Activated gamma-delta T cell treated with anti-CD3 and anti-CD28 coated beads, Interleukin-2, amount 50 U/mL, for 16 hours (primary cell): ENCODE measurements around the gene ARFGEF2.
A peak's percentile ranks its signal among the peaks of the same experiment; 100 is the strongest.
"Not testable (repeated sequence)": the region's sequence is repeated elsewhere in the genome, so short reads cannot be mapped to it uniquely, and the experiment has no call there.

ENCODE experiments used
- DNase-seq: peaks from one replicate; pipeline ENCODE4 v3.0.0-alpha.2; 2020; ENCODE audit warnings: low read depth

ARFGEF2 gene

DNA sequence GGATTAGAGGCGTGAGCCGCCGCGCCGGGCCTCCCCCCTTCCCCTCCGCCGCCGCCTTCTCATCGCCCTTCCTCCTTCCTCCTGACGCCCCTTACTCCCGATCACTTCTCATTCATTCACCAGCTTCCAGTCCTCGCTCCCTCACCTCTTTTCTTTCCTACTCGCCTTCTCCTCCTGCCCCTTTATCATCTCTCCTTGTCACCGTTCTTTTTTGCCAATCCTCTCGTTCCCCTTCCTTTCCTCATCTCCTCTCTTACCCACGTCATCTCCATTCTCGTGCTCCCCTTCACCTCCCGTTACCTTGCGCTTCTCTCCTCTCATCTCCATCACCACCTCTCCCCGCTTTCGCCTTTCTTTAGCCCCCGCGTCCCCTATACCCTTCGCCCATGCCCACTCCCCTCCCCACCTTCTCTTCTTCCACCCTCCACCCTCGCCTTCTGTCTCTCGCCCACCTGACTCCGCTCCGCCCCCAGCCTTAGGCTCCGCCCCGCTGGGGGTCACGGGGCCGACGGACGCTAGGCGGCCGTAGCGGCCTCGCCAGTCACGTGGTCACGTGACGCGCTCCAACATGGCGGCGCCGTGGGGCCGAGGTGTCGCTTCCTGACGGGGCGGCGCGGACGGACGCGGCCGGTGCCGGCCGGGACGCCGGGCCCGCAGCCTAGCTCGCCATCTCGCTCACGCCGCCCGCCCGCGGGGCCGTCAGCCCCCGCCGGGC, at the start of gene ARFGEF2:
ARFGEF2 (plus strand) TSS at position 544 of the 715 bp plus-strand sequence. CDS start 179 bp downstream, outside the sequence.
- peak; percentile 85 for DNase-seq

DNA sequence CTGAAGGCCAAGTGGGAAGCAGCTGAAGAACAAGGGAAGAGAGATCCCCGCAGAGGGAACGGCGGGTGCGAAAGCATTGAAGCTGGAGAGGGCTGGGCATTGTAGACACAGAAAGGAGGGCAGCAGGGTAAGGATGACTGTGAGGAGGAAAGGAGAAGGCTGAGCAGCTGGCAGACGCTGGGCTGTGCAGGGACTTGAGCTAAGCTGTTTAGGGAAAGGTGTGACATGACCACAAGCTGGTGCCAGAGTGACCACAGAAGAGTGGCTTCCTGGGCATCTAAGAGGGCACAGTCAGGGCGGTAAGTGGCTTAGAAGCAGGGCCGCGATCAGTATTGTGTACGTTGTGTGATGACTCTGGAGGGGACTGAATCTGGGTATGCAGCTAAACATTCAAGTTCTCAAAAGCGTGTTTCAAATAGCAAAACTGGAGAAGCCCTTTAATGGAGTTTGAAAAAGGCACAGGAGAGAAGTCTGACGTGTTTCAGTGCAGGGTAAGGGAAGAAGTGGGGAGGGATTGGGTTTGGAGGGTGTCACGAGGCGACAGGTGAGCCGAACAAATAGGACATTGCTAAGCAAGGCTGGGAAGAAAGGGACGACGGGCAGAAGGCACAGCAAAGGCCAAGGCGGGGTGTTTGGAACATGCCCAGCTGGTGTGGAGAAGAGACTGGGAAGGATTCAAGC, 46.1 kb upstream of the ARFGEF2 start:
- DNase-seq, result no peak

DNA sequence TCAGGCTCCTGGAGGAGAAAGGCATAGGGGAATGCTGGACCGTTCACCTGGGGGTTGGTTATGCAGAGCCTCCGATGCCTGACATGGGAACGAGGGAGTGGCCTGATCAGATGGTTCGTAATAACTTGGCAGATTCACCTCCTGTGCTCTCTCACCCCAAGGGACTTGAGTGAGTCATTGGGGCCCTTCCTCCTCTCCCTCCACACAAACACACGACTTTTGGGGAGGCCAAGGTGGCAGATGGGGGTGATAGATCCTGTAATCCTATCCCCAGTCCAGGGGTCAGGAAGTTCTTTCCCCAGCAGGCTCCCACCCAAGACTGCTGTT, 45.6 kb upstream of the ARFGEF2 start:
- DNase-seq, result no peak

DNA sequence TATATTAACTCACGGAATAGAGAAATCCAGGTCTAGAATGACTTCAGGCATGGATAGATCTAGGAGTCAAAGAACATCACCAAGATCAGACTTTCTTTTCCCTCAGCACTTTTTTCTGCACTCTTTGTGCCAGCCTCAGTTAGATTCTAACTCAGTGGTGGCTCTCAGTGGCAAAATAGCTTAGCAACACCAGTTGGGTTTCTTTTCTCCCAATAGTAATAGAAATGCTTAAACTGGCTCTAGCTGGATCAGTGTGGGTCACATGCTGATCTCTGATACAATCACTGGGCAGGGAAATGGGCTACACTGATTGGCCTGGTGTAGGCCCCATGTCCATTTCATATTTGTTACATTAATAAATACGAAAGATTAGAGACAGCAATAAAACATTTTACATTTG, 44.2 kb upstream of the ARFGEF2 start:
- DNase-seq, result no peak

DNA sequence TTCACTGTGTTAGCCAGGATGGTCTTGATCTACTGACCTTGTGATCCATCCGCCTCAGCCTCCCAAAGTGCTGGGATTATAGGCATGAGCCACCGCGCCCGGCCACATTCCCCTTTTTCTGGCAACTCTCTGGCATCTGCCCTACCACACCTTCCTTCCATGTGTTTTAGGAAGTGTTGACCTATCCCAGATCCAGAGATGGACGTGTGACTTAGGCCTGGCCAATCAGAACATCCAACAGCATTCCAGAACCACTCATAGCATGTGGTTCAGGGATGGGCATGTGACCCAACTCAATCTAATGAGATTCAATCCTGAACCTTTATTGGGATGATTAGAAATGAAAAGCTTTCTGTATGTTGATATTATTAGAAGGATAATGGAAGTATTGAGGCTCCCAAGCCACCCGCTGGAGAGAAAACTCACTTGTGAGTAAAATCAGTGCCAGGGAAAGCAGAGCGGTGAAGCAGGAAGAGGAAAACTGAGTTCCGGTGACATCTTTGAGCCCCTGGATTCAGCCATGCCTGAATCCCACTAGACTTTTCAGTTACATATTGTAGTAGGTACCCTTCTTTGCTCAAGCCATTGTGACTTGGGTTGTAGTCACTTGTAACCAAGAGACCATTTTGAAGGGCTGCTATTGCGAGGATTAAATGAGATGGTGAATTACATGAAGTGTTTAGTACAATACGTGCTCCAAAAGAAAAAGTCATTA, 42.8 kb upstream of the ARFGEF2 start:
- DNase-seq, result no peak

- DNase-seq, result no peak
Observed at GRCh38 chr20:48879612-48880245, 41.8 kb upstream of the ARFGEF2 start.

DNA sequence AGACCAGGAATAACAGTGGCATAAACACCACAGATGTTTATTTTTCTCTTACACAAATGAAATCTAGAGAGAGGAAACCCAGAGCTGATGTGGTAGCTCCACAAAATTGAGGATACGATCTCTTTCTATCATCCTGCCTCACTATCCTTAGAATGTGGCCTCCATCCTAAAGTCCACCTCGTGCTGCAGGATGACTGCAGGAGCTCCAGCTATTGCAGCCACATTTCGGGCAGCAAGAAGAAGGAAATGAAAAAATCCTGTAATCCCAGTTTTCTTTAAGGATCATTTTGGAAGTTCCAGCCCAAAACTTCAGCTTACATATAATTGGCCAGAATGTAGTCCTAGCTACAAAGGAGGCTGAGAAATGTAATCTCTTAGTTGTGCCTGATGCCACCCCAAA, 41.2 kb upstream of the ARFGEF2 start:
- no peak for DNase-seq

DNA sequence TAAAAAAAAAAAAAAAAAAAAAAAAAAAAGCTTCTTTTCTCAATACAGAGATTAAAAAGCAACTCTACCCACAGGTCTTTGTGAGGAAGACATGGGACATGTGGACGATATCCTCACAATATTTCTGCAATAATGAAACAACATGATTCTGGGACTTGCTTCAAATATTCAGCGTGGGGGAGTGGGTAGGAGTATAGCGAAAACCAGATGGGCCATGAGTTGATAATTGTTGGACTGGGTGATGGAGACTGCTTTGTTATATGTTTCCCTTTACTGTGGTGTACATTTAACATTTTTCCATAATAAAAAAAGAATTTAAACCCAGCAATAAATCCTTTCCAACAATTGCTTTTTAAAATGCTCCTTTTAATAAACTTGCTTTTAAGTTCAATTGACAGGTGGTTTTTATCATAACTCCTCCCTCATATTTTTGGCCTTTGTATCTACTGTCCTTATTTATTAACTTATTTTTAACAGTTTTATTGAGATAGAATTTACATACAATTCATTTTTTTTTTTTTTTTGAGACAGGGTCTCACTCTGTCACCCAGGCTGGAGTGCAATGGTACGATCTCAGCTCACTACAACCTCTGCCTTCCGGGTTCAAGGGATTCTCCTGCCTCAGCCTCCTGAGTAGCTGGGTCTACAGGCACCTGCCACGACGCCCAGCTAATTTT, 40.4 kb upstream of the ARFGEF2 start:
- DNase-seq, result no peak

GRCh38 chr20:48885237-48885636, 36.3 kb upstream of the ARFGEF2 start:
- no peak for DNase-seq

DNA sequence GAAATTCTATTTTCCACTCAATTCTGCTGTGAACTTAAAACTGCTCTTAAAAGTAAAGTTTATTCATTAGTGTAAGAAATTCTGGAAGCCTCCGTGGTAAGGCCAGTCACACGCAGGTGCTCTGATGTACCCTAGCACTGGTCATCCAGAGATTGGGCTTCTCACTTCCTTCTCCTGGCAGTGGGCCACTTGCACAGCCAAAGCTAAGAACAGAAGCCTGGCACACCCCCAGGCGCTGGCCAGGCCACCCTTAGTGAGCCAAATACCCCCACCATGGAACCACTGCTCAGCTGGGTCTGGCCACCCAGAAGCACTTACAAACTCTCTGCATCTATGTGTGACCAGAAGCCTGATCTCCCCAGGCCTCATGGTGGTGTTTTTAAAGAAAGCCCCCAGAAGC, 35.3 kb upstream of the ARFGEF2 start:
- no peak for DNase-seq

DNA sequence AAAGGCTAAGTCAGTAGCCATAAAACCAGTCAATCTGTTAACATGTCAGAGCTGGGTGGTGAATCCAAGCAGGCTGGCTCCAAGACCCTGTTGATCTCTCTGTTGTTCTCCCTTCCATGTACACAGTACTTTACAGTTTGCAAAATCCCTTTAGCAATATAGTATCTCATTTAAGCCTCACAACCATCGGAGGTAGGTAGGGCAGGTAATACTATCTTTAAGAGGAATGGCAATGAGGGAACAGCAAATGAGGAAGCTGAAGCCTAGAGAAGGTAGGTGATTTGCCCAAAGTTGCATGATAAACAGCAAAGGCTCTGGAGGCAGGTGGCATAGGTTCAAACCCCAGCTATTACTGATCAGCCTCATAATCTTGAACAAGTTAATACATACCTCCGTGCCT, 34.7 kb upstream of the ARFGEF2 start:
- DNase-seq, result no peak

GRCh38 chr20:48888517-48888916, 33.0 kb upstream of the ARFGEF2 start:
- not testable (repeated sequence) for DNase-seq

- DNase-seq, result no peak
Observed at GRCh38 chr20:48889140-48889790, 32.2 kb upstream of the ARFGEF2 start.

- DNase-seq, result no peak
Observed at GRCh38 chr20:48891235-48892048, 30.1 kb upstream of the ARFGEF2 start.

DNA sequence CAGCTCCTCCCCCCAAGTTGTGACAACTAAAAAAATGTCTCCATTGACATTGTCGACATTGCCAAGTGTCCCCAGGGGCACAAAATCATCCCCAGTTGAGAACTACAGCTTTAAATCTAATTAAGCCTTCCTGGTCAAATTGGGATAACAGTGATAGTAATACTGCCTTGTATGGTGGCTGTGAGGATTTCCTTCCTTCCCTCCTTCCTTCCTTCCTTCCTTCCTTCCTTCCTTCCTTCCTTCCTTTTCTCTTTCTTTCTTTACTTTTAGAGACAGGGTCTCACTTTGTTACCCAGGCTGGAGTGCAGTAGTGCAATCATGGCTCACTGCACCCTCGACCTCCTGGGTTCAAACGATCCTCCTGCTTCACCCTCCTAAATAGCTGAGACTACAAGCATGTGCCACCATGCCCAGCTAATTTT, 29.5 kb upstream of the ARFGEF2 start:
- DNase-seq, result no peak

- DNase-seq, result no peak
Observed at GRCh38 chr20:48892891-48893290, 28.6 kb upstream of the ARFGEF2 start.

GRCh38 chr20:48893374-48893773, 28.1 kb upstream of the ARFGEF2 start:
- no peak for DNase-seq

GRCh38 chr20:48897305-48898010, 24.1 kb upstream of the ARFGEF2 start:
- no peak for DNase-seq

DNA sequence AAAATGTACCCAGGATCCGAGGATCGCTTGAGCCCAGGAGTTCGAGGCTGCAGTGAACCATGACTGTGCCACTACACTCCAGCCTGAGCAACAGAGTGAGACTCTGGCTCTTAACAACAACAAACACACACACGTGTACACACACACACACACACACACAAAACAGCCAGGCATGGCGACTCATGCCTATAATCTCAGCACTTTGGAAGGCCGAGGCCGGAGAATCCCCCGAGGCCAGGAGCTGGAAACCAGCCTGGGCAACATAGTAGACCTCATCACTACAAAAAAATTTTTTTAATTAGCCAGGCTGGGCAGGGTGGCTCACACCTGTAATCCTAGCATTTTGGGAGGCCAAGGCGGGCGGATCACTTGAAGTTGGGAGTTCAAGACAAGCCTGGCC, 23.3 kb upstream of the ARFGEF2 start:
- DNase-seq, result no peak

GRCh38 chr20:48898896-48899530, 22.5 kb upstream of the ARFGEF2 start:
- DNase-seq, result no peak
